ENCODE data around the gene CAMTA1.

The CAMTA1 gene

GRCh38 chr1:6888870-6889269 is 103.6 kb downstream of the CAMTA1 start:
- Histone ChIP-seq H3K27me3 (ENCODE audit: control insufficient read depth, insufficient read depth, low read length) (no peaks in the 10 kb centered on the region), H3K4me1 (ENCODE audit: control insufficient read depth, insufficient read depth, low read length) (no peaks in the 10 kb centered on the region), H3K9ac (ENCODE audit: low read depth, low read length) (no peak overlapping the region), H3K4me3 (ENCODE audit: low read depth, low read length) (no peak overlapping the region), H3K36me3 (ENCODE audit: control insufficient read depth, insufficient read depth, low read length) (peaks cover 3% of the 10 kb centered on the region), H3K9me3 (ENCODE audit: control insufficient read depth, insufficient read depth, low read length) (no peaks in the 10 kb centered on the region)

DNA sequence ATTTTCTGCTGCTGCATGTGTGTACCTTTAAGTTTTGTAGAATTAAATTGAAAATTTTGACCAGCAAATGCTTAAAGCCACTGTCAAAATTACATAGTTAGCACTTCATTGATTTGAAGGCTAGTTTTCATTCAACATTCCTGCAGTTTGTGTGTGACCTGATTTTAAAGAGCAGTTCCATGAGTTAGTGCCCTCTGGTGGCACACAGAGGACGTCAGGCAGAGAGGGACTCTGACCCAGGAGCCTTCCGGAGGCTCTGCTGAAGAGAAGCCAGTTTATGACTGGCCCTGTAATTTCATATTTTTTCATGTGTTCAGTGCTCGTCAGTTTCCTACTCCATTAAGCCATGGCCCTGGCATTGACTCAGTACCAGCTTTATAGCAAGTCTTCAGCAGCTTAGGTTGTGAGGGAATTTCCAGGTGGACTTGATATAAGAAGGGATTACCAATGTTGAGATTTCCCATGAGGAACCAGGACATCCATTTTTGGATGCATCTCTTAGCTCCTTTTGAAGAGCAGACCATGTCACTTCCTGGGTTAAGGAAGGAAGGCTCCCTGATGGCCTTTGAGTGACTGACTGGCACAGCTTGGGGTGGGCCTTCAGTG is 104.7 kb downstream of the CAMTA1 start:
- no peaks in the 10 kb centered on the region for H3K9me3 ChIP-seq (ENCODE audit: control insufficient read depth, insufficient read depth, low read length)
- H3K27me3 ChIP-seq (ENCODE audit: control insufficient read depth, insufficient read depth, low read length): no peaks in the 10 kb centered on the region
- H3K4me1 ChIP-seq (ENCODE audit: control insufficient read depth, insufficient read depth, low read length): no peaks in the 10 kb centered on the region
- H3K9ac ChIP-seq (ENCODE audit: low read depth, low read length): no peak overlapping the region
- H3K36me3 ChIP-seq (ENCODE audit: control insufficient read depth, insufficient read depth, low read length): peaks cover 3% of the 10 kb centered on the region
- no peak overlapping the region for H3K4me3 ChIP-seq (ENCODE audit: low read depth, low read length)

GRCh38 chr1:6890686-6891085 is 105.4 kb downstream of the CAMTA1 start:
- Histone ChIP-seq H3K9me3 (ENCODE audit: control insufficient read depth, insufficient read depth, low read length) (no peaks in the 10 kb centered on the region), H3K36me3 (ENCODE audit: control insufficient read depth, insufficient read depth, low read length) (peaks cover 3% of the 10 kb centered on the region), H3K27me3 (ENCODE audit: control insufficient read depth, insufficient read depth, low read length) (no peaks in the 10 kb centered on the region), H3K4me3 (ENCODE audit: low read depth, low read length) (no peak overlapping the region), H3K4me1 (ENCODE audit: control insufficient read depth, insufficient read depth, low read length) (no peaks in the 10 kb centered on the region), H3K9ac (ENCODE audit: low read depth, low read length) (no peak overlapping the region)

DNA sequence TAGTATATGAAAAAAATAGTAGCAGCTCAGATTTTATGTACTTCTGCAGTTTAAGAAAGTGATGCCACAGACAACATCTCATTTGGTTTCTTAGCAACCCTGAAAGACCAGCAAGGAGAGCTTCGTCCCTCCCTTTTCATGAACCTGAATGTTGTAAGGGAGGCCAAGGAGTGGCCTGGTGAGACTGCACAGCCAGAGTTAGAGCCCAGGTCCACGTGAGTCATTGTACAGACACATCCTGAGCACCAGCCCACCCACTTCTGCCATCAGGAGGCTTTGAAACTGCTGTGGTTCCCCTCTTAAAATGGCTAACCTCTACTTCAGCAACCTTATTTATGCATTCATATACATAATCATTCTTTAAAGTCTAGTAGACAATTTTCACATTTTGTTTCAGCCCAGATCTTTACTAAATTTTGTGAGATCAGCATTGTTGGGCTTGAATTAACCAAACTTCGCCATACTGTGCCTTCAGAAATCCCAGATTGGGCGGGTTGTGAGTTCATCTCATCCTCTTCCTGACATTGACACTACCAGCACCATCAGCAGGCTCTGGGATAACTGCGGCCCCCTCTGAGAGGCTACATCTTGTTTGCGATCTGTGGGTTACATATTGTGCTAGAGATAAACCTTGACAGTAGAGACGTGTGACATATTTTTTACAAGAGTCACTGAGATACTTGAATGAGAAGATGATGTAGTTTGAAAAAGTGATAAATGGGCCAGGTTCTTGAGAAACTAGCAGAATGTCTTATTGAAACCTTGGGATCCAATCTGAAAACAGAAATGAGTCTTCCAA is 106.7 kb downstream of the CAMTA1 start:
- Histone ChIP-seq H3K9ac (ENCODE audit: low read depth, low read length) (no peak overlapping the region), H3K27me3 (ENCODE audit: control insufficient read depth, insufficient read depth, low read length) (no peaks in the 10 kb centered on the region), H3K36me3 (ENCODE audit: control insufficient read depth, insufficient read depth, low read length) (peaks cover 3% of the 10 kb centered on the region), H3K4me3 (ENCODE audit: low read depth, low read length) (no peak overlapping the region), H3K9me3 (ENCODE audit: control insufficient read depth, insufficient read depth, low read length) (no peaks in the 10 kb centered on the region), H3K4me1 (ENCODE audit: control insufficient read depth, insufficient read depth, low read length) (no peaks in the 10 kb centered on the region)

DNA sequence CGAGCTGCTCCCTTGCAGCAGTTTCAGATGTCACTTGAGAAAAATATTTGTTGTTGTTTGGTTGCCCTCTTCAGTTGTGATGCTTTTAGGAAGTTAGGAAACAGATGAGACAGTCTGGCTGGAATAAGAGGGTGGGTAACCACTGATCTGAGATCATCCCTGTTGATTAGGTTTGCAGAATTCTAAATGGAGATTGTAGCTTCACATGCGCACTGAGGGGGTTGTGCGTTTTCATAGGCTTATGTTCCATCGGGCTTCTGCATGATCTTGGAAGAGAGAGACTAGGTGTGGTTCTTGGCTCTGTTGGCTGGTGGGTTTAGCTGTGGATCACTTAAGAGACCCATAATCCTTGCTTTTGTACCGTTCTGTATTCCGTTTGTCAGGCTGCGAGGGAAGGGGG is 108.1 kb downstream of the CAMTA1 start:
- no peaks in the 10 kb centered on the region for H3K36me3 ChIP-seq (ENCODE audit: control insufficient read depth, insufficient read depth, low read length)
- H3K9me3 ChIP-seq (ENCODE audit: control insufficient read depth, insufficient read depth, low read length): no peaks in the 10 kb centered on the region
- H3K27me3 ChIP-seq (ENCODE audit: control insufficient read depth, insufficient read depth, low read length): no peaks in the 10 kb centered on the region
- no peak overlapping the region for H3K9ac ChIP-seq (ENCODE audit: low read depth, low read length)
- no peaks in the 10 kb centered on the region for H3K4me1 ChIP-seq (ENCODE audit: control insufficient read depth, insufficient read depth, low read length)
- no peak overlapping the region for H3K4me3 ChIP-seq (ENCODE audit: low read depth, low read length)

DNA sequence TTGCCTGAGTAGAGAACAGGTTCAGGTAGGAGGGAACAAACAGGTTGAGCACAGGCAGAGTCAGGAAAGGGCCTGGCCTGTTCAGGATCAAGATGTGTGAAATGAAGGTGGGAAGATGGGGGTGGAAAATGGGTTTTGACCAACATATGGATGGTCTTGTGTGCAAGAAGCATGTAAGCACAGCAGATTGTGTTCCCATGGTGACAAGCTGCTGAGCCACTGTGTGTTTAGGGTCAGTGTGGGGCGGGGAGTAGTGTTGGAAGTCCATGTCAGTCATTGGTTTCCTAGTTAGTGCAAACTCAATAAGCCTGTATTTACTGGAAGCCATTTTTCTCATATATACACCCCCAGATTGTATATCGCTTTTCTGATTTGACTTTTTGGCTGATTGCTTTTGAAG is 111.9 kb downstream of the CAMTA1 start:
- H3K36me3 ChIP-seq (ENCODE audit: control insufficient read depth, insufficient read depth, low read length): no peaks in the 10 kb centered on the region
- H3K4me1 ChIP-seq (ENCODE audit: control insufficient read depth, insufficient read depth, low read length): no peaks in the 10 kb centered on the region
- no peak overlapping the region for H3K9ac ChIP-seq (ENCODE audit: low read depth, low read length)
- H3K27me3 ChIP-seq (ENCODE audit: control insufficient read depth, insufficient read depth, low read length): no peaks in the 10 kb centered on the region
- no peaks in the 10 kb centered on the region for H3K9me3 ChIP-seq (ENCODE audit: control insufficient read depth, insufficient read depth, low read length)
- H3K4me3 ChIP-seq (ENCODE audit: low read depth, low read length): no peak overlapping the region

- no peak overlapping the region for H3K4me3 ChIP-seq (ENCODE audit: low read depth, low read length)
- H3K9me3 ChIP-seq (ENCODE audit: control insufficient read depth, insufficient read depth, low read length): no peaks in the 10 kb centered on the region
- no peaks in the 10 kb centered on the region for H3K27me3 ChIP-seq (ENCODE audit: control insufficient read depth, insufficient read depth, low read length)
- no peaks in the 10 kb centered on the region for H3K36me3 ChIP-seq (ENCODE audit: control insufficient read depth, insufficient read depth, low read length)
- no peak overlapping the region for H3K9ac ChIP-seq (ENCODE audit: low read depth, low read length)
- no peaks in the 10 kb centered on the region for H3K4me1 ChIP-seq (ENCODE audit: control insufficient read depth, insufficient read depth, low read length)
Observed at GRCh38 chr1:6898974-6899539, 113.8 kb downstream of the CAMTA1 start.

DNA sequence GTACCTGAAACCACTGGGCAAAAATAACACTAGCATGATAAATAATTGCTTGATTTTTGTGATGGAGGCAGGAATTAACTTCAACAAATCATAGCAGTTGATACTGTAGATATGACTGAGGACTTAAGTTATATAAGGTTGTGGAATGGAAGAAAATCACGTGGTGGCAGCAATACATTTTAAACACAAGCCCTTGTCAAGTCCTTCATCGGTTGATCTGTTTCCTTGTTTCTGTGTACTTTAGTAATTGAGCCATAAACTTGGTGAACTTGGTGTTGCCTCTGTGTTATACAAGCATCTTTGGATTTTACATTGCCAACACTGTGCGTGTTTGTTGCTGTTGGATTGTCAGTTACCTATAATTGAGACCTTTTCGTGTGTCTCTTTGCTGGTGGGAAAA is 114.4 kb downstream of the CAMTA1 start:
- no peaks in the 10 kb centered on the region for H3K36me3 ChIP-seq (ENCODE audit: control insufficient read depth, insufficient read depth, low read length)
- H3K4me3 ChIP-seq (ENCODE audit: low read depth, low read length): no peak overlapping the region
- no peaks in the 10 kb centered on the region for H3K9me3 ChIP-seq (ENCODE audit: control insufficient read depth, insufficient read depth, low read length)
- no peak overlapping the region for H3K9ac ChIP-seq (ENCODE audit: low read depth, low read length)
- no peaks in the 10 kb centered on the region for H3K4me1 ChIP-seq (ENCODE audit: control insufficient read depth, insufficient read depth, low read length)
- H3K27me3 ChIP-seq (ENCODE audit: control insufficient read depth, insufficient read depth, low read length): no peaks in the 10 kb centered on the region

GRCh38 chr1:6902153-6902552 is 116.9 kb downstream of the CAMTA1 start:
- H3K4me1 ChIP-seq (ENCODE audit: control insufficient read depth, insufficient read depth, low read length): peaks cover 8% of the 10 kb centered on the region
- no peak overlapping the region for H3K4me3 ChIP-seq (ENCODE audit: low read depth, low read length)
- H3K9ac ChIP-seq (ENCODE audit: low read depth, low read length): no peak overlapping the region
- H3K36me3 ChIP-seq (ENCODE audit: control insufficient read depth, insufficient read depth, low read length): no peaks in the 10 kb centered on the region
- no peaks in the 10 kb centered on the region for H3K27me3 ChIP-seq (ENCODE audit: control insufficient read depth, insufficient read depth, low read length)
- H3K9me3 ChIP-seq (ENCODE audit: control insufficient read depth, insufficient read depth, low read length): no peaks in the 10 kb centered on the region

DNA sequence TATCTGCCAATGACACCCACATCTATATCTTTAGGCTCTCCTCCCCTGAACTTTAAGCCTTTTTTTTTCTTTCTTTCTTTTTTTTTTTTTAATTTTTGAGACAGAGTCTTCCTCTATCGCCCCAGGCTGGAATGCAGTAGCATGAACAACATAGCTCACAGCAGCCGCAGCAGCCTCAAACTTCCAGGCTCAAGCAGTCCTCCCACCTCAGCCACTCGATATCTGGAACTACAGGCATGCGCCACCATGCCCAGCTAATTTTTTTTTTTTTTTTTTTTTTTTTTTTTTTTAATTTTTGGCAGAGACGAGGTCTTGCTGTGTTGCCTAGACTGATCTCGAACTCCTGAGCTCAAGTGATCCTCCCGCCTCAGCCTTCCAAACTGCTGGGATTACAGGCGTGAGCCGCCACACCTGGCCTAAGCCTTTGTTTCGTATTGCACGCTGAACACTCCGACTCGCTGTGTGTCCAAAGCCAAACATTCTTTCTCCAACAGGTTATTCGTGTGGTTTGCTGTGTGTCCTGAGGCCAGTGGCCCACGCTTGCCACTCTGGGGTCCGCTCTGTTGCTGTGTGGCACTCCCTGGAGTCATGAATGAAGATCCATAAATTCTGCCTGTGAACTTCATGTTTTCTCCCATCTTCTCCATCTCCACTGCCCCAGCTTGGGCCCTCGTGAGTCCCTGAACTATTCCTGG is 119.4 kb downstream of the CAMTA1 start:
- Histone ChIP-seq H3K9ac (ENCODE audit: low read depth, low read length) (no peak overlapping the region), H3K4me1 (ENCODE audit: control insufficient read depth, insufficient read depth, low read length) (peaks cover 9% of the 10 kb centered on the region), H3K9me3 (ENCODE audit: control insufficient read depth, insufficient read depth, low read length) (no peaks in the 10 kb centered on the region), H3K36me3 (ENCODE audit: control insufficient read depth, insufficient read depth, low read length) (peaks cover 3% of the 10 kb centered on the region), H3K27me3 (ENCODE audit: control insufficient read depth, insufficient read depth, low read length) (no peaks in the 10 kb centered on the region), H3K4me3 (ENCODE audit: low read depth, low read length) (no peak overlapping the region)

DNA sequence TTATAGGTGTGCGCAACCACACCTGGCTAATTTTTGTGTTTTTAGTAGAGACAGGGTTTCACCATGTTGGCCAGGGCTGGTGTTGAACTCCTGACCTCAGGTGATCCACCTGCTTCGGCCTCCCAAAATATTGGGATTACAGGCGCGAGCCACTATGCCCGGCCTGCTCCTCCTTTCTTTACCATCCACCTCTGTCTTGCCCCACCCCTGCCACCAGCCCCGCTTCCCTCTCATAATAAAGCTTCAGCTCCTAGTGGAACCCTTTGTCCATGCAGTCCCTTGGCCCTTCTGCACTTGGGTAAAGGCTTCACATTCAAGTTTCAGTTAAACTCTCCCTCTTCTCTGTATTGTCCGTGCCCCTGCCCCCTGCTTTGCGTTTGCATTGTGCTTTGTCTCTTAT is 120.1 kb downstream of the CAMTA1 start:
- Histone ChIP-seq H3K27me3 (ENCODE audit: control insufficient read depth, insufficient read depth, low read length) (no peaks in the 10 kb centered on the region), H3K4me1 (ENCODE audit: control insufficient read depth, insufficient read depth, low read length) (peaks cover 9% of the 10 kb centered on the region), H3K4me3 (ENCODE audit: low read depth, low read length) (no peak overlapping the region), H3K9ac (ENCODE audit: low read depth, low read length) (no peak overlapping the region), H3K36me3 (ENCODE audit: control insufficient read depth, insufficient read depth, low read length) (peaks cover 3% of the 10 kb centered on the region), H3K9me3 (ENCODE audit: control insufficient read depth, insufficient read depth, low read length) (no peaks in the 10 kb centered on the region)

All from iPS-15b (cell line).